GM12878 (cell line): Measurements from ENCODE around the gene NKD2. TPM values are rescaled to one million over a fixed set of nuclear protein-coding genes. Genes with fewer than 3 reads are reported as not detected.
"Not testable (repeated sequence)": the region's sequence is repeated elsewhere in the genome, so short reads cannot be mapped to it uniquely, and the experiment has no call there.

Experiments used
- ATAC-seq: fragments of 200-7000 bp; cut with Tn5 transposase; 3 replicates; pipeline ENCODE4 v1.9.1; 2020; ENCODE audit warnings: mild to moderate bottlenecking, moderate library complexity
- BruUV-seq: library from RNA; stranded (reverse); fragments of 400-500 nt; replicated peaks from 2 replicates; lab custom pipeline; 2021; lab: Mats Ljungman, UMichigan
- CTCF ChIA-PET: fragments of 300-600 bp; sonication (Branson Sonifier 250); formaldehyde crosslinking; extraction: SDS; loops from one replicate; lab custom pipeline; 2021; ENCODE audit warnings: inconsistent platforms; lab: Yijun Ruan, JAX
- POLR2A ChIA-PET: fragments of 350-600 bp; formaldehyde crosslinking; extraction: SDS; loops from one replicate; lab custom pipeline; 2021; ENCODE audit warnings: inconsistent platforms; lab: Charles Lee
- RAD21 ChIA-PET: fragments of 300-600 bp; sonication (Branson Sonifier 250); formaldehyde crosslinking; loops from one replicate; lab custom pipeline; 2023; ENCODE audit warnings: antibody characterized with exemption; ENCODE audit not compliant: unreplicated experiment; lab: Charles Lee
- SMC1A ChIA-PET: fragments of 300-600 bp; sonication (Branson Sonifier 250); formaldehyde crosslinking; loops from one replicate; lab custom pipeline; 2023; ENCODE audit not compliant: unreplicated experiment, uncharacterized antibody; lab: Charles Lee
- DNase-seq: peaks from one replicate; pipeline ENCODE4 v3.0.0-alpha.2; 2011; ENCODE audit warnings: low read depth, low spot score
- FAIRE-seq: peaks from 3 replicates; lab custom pipeline; 2011; peaks lifted over from hg19 to GRCh38; lab: Jason Lieb, UNC
- H2AFZ ChIP-seq: 2 replicates; pipeline ENCODE4 v1.6.0; 2011; ENCODE audit warnings: low read depth, low read length, control low read depth; ENCODE audit not compliant: control insufficient read depth
- H3K27ac ChIP-seq: 2 replicates; pipeline ENCODE4 v1.5.1; 2011; ENCODE audit warnings: control low read depth; ENCODE audit not compliant: control insufficient read depth, insufficient read depth
- H3K27me3 ChIP-seq, 2 experiments: replicated peaks in 1 of 2; 2 replicates each; pipeline versions ENCODE4 v1.6.0 to v1.6.1; 2011; ENCODE audit warnings: low read length in 1 of 2; ENCODE audit not compliant: control insufficient read depth in 2 of 2, insufficient read depth in 2 of 2
- H3K36me3 ChIP-seq, 2 experiments: 2 replicates each; pipeline ENCODE4 v1.5.1; 2011; ENCODE audit warnings: low read length in 1 of 2; ENCODE audit not compliant: control insufficient read depth in 2 of 2, insufficient read depth in 2 of 2
- H3K4me1 ChIP-seq: 2 replicates; pipeline ENCODE4 v1.6.1; 2011; ENCODE audit warnings: mild to moderate bottlenecking, low read length, moderate library complexity, mixed read lengths; ENCODE audit not compliant: control insufficient read depth, insufficient read depth
- H3K4me2 ChIP-seq: 2 replicates; pipeline ENCODE4 v1.6.0; 2011; ENCODE audit warnings: control low read depth; ENCODE audit not compliant: control insufficient read depth, insufficient read depth
- H3K4me3 ChIP-seq: fragments of 200-600 bp; sonication (generic); 2 replicates; pipeline ENCODE4 v1.5.1; 2016
- H3K79me2 ChIP-seq: 2 replicates; pipeline ENCODE4 v1.6.0; 2011; ENCODE audit warnings: low read length; ENCODE audit not compliant: control insufficient read depth, insufficient read depth
- H3K9ac ChIP-seq: 2 replicates; pipeline ENCODE4 v1.8.0; 2011; ENCODE audit warnings: low read length, control low read depth, mixed read lengths; ENCODE audit not compliant: control insufficient read depth, insufficient read depth
- H3K9me3 ChIP-seq: replicated peaks from 3 replicates; pipeline ENCODE4 v1.5.1; 2011; ENCODE audit warnings: mild to moderate bottlenecking, low read length; ENCODE audit not compliant: control insufficient read depth, insufficient read depth
- H4K20me1 ChIP-seq: 2 replicates; pipeline ENCODE4 v1.6.0; 2011; ENCODE audit not compliant: control insufficient read depth, insufficient read depth
- MEF2A ChIP-seq: IDR thresholded peaks from 2 replicates; pipeline ENCODE4 v1.6.1; 2011; ENCODE audit warnings: low read depth, mild to moderate bottlenecking, low read length, moderate library complexity; ENCODE audit not compliant: insufficient read depth
- MTA2 ChIP-seq: fragments of 450-650 bp; IDR thresholded peaks from 2 replicates; pipeline ENCODE4 v1.6.1; 2016; ENCODE audit warnings: low read depth, mild to moderate bottlenecking, moderate library complexity
- RAD21 ChIP-seq: IDR thresholded peaks from 2 replicates; pipeline ENCODE4 v1.6.1; 2011; ENCODE audit warnings: mild to moderate bottlenecking, low read depth, low read length, moderate library complexity; ENCODE audit not compliant: insufficient read depth
- SMC3 ChIP-seq: IDR thresholded peaks from 2 replicates; pipeline ENCODE4 v1.6.1; 2011; ENCODE audit warnings: low read length, improper control_type of control experiment, borderline replicate concordance
- ZNF622 ChIP-seq: fragments of 450-650 bp; IDR thresholded peaks from 2 replicates; pipeline ENCODE4 v1.6.1; 2017; ENCODE audit warnings: mild to moderate bottlenecking, inconsistent platforms
- WGBS: methylation state at CpG from one replicate; pipeline ENCODE4 v1.1.6; 2016; ENCODE audit warnings: low lambda C conversion rate; ENCODE audit not compliant: insufficient replicate concordance, insufficient coverage; ENCODE audit errors: missing lambda C conversion rate; 5-methylcytosine and 5-hydroxymethylcytosine counted together
- in situ Hi-C: fragments of 300-500 bp; cut with MboI; formaldehyde crosslinking; loops from 9 replicates; pipeline ENCODE4 v1.14.3; 2018; ENCODE audit warnings: mixed read lengths
- intact Hi-C: fragments of 100-400 bp; cut with micrococcal nuclease; formaldehyde crosslinking; loops from one replicate; pipeline ENCODE4 v1.14.2; 2022; ENCODE audit not compliant: unreplicated experiment
- polyA plus RNA-seq, 11 experiments: library from polyadenylated mRNA; depleted of rRNA in 4 of 11; unstranded in 6 of 11; stranded (reverse) in 5 of 11; fragments of >200 nt; fragmentation: Nextera tagmentation in 4 of 11; fragmentation: Illumina TruSeq in 1 of 11; extraction: Ambion mirVana in 4 of 11; extraction: Trizol in 1 of 11; gene quantifications; 1 replicate in 1 of 11; 2 replicates in 10 of 11; pipeline versions ENCODE4 v1.2.1 to v1.2.3, GENCODE V29; 2011 to 2016; ENCODE audit warnings: inconsistent platforms in 2 of 11, missing spikeins in 2 of 11, low read depth in 1 of 11
- total RNA-seq, 4 experiments: library from RNA; depleted of rRNA in 3 of 4; stranded (reverse); fragments of >200 nt in 3 of 4; fragmentation: Illumina TruSeq in 1 of 4; extraction: Trizol in 1 of 4; gene quantifications; 2 replicates each; pipeline versions ENCODE4 v1.2.1 to v1.2.3, GENCODE V29; 2013 to 2021

The NKD2 gene
- total and polyA plus RNA-seq, 10 of the 15 experiments (the other 5 are each of a cell fraction or from before 2014, with no cell fraction given) = 0.20 to 0.83 (median 0.26) TPM; not detected in 7

DNA sequence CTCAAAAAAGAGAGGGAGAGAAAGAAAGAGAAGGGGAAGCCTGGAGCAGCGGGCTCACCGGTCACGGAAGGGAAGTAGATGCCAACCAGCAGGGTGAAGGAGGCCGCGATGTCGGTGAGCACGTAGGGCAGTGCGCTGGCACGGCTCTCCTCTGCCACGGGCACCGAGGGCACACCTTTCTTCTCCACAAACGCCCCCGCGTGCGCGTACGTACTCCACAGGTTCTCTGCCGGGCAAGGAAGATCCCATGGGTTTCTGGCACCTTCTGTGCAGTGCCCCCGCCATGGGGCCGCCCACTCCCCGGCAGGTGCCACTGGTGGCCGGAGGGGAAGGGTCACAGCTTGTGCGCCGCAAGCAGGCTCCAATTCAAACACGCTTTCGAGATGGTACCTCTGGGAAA lies 72.9 kb downstream of the NKD2 start:
- ChIA-PET POLR2A (no interaction called here), RAD21 (no interaction called here), SMC1A (no interaction called here), CTCF (no interaction called here)
- Histone ChIP-seq H2AFZ (no peak overlapping the region), H3K4me1 (no peaks in the 10 kb centered on the region), H3K9me3 (peaks cover 3% of the 10 kb centered on the region; the same call in 2 of the 3 replicates), H3K27ac (no peak overlapping the region), H3K4me3 (no peak overlapping the region), H4K20me1 (no peaks in the 10 kb centered on the region), H3K79me2 (no peaks in the 10 kb centered on the region), H3K27me3 (no peaks in the 10 kb centered on the region), H3K36me3 (no peaks in the 10 kb centered on the region; a peak in 1 of 4 replicates), H3K4me2 (no peak overlapping the region), H3K9ac (no peak overlapping the region)
- 89% methylated on average over 26 of the region's 26 CpGs for WGBS
- BruUV-seq = no TSS peak
- no peak for TF ChIP-seq MTA2
- no peak for TF ChIP-seq MEF2A
- no peak for TF ChIP-seq ZNF622
- TF ChIP-seq SMC3 = no peak
- TF ChIP-seq RAD21 = no peak
- intact Hi-C loops = no loop called here
- no peak for FAIRE-seq
- no peak for ATAC-seq
- in situ Hi-C loops = no loop called here
- no peak for DNase-seq

- intact Hi-C loops, DNase-seq, H3K27me3 ChIP-seq, H3K9me3 ChIP-seq, FAIRE-seq, H3K4me3 ChIP-seq, ATAC-seq, SMC1A ChIA-PET, H3K79me2 ChIP-seq, H3K27ac ChIP-seq, POLR2A ChIA-PET, BruUV-seq, H3K4me1 ChIP-seq, H4K20me1 ChIP-seq, H3K36me3 ChIP-seq, CTCF ChIA-PET, H2AFZ ChIP-seq, H3K9ac ChIP-seq, RAD21 ChIA-PET, in situ Hi-C loops, H3K4me2 ChIP-seq: not testable (repeated sequence)
- WGBS = 54% methylated on average over 15 of the region's 15 CpGs
These were observed 74.4 kb downstream of the NKD2 start for GRCh38 chr5:1083026-1083425.
